GM13976 (cell line): ENCODE data around the gene SLC5A11.

Experiments used
- DNase-seq: peaks from one replicate; pipeline ENCODE4 v3.0.0; 2012; ENCODE audit warnings: low spot score
- CTCF ChIP-seq: IDR thresholded peaks from 2 replicates; pipeline ENCODE4 v1.5.1; 2012; ENCODE audit warnings: borderline replicate concordance, mild to moderate bottlenecking; ENCODE audit not compliant: insufficient read depth; ENCODE audit errors: extremely low read depth, missing control alignments, control extremely low read depth
- in situ Hi-C: fragments of 300-500 bp; cut with MboI; formaldehyde crosslinking; loops from one replicate; pipeline ENCODE4 v1.12.0; 2022; ENCODE audit warnings: low sequenced_read_pairs, mixed read lengths, inconsistent platforms; ENCODE audit not compliant: unreplicated experiment

Gene SLC5A11

DNA sequence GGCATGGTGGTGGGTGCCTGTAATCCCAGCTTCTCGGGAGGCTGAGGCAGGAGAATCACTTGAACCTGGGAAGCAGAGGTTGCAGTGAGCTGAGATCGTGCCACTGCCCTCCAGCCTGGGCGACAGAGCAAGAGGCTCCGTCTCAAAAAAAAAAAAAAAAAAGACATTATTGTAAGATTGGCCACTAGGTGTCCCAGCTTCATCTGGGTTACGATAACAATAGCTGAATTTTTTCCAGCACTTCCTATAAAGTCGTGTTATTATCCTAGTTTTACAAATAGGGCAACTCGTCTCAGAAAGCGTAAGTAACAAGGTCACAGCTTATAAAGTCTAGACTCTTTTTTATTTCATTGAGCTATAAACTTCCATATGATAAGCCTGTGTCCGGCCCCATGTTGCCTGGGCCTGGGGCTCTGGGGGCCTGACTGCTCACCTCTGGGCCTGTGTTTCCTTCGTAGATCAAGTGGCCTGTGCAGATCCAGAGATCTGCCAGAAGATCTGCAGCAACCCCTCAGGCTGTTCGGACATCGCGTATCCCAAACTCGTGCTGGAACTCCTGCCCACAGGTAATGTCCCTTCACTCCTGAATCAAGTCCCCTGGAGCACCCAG, 60.5 kb downstream of the SLC5A11 start:
- no peak for TF ChIP-seq CTCF
- in situ Hi-C loops: no loop called here
- DNase-seq: peak; percentile 40

GRCh38 chr16:24906901-24907300, 61.1 kb downstream of the SLC5A11 start:
- no peak for TF ChIP-seq CTCF
- DNase-seq: peak; percentile 6
- in situ Hi-C loops: no loop called here

GRCh38 chr16:24908716-24909115, 63.0 kb downstream of the SLC5A11 start:
- in situ Hi-C loops: no loop called here
- TF ChIP-seq CTCF: no peak
- peak; percentile 4 for DNase-seq

- in situ Hi-C loops: no loop called here
- TF ChIP-seq CTCF: no peak
- peak; percentile 8 for DNase-seq
Observed at GRCh38 chr16:24909856-24910255, 64.1 kb downstream of the SLC5A11 start.

DNA sequence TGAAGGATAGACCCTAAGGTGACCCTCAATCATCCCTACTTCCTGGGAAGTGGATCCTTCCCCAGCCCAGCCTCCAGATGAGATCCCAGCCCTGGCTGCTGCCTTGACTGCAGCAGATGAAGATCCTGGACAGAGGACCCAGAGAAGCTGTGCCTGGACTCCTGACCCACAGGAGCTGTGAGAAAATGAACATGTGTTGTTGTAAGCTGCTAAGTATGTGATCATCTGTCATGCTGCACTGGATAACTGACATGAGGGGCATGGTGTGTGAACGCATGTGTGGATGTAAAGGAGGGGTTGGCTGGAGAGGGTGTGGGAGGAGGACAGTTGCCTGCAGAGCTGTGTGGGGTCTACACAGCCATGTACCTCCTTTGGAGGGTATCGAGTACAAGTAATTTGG, 69.3 kb downstream of the SLC5A11 start:
- DNase-seq: no peak
- in situ Hi-C loops: no loop called here
- TF ChIP-seq CTCF: no peak

DNA sequence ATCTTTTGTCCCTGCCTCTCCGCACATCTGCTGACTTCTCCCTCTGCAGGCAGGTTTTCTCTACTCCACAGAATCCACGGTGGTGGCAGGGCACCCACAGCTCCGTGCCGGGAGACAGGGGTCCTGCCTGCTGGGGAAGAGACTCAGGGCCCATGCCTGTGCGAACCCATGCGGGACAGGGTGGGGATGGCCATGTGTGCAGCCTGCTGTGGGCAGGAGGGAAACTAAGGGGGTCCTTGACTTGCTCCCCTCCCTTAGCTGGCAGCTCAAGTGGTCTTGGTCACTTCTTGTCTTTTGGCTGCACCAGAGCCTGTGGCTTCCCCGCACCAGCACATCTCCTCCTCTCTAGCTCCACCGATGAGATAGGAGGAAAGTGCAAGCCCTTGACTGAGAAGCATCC, 69.8 kb downstream of the SLC5A11 start:
- in situ Hi-C loops: no loop called here
- DNase-seq: no peak
- TF ChIP-seq CTCF: no peak
